ENCODE results near the gene RNGTT. TPM values are rescaled to one million over a fixed set of nuclear protein-coding genes. Genes with fewer than 3 reads are reported as not detected.

RNGTT gene
- total RNA-seq, 1 donor from 2014 or later, result 11.4 TPM

- TF ChIP-seq CTCF (IDR thresholded peaks at IDR 0.05), result no peak
- ATAC-seq (no peak), DNase-seq (no peak)
Observed at GRCh38 chr6:88670369-88670768, 293.0 kb downstream of the RNGTT start.

GRCh38 chr6:88669475-88669874 is 293.9 kb downstream of the RNGTT start:
- Histone ChIP-seq H3K36me3 (no peaks in the 10 kb centered on the region), H3K27ac (no peak overlapping the region), H3K4me3 (no peak overlapping the region), H3K4me1 (no peaks in the 10 kb centered on the region), H3K27me3 (ENCODE audit: low read depth) (no peaks in the 10 kb centered on the region), H3K9me3 (peaks cover 32% of the 10 kb centered on the region)
- ATAC-seq, result no peak
- no peak for DNase-seq
- intact Hi-C loops (cut with DNase I), result no loop called here
- TF ChIP-seq CTCF (IDR thresholded peaks at IDR 0.05), result no peak

More at GRCh38 chr6:88670369-88670768, 293.0 kb downstream of the RNGTT start:
- no peak overlapping the region for H3K4me3 ChIP-seq
- peaks cover 32% of the 10 kb centered on the region for H3K9me3 ChIP-seq
- no peaks in the 10 kb centered on the region for H3K4me1 ChIP-seq
- intact Hi-C loops (cut with DNase I), result no loop called here
- H3K36me3 ChIP-seq, result no peaks in the 10 kb centered on the region
- no peak overlapping the region for H3K27ac ChIP-seq
- no peaks in the 10 kb centered on the region for H3K27me3 ChIP-seq (ENCODE audit: low read depth)

- TF ChIP-seq CTCF (IDR thresholded peaks at IDR 0.05), result no peak
- no peaks in the 10 kb centered on the region for H3K27me3 ChIP-seq (ENCODE audit: low read depth)
- H3K9me3 ChIP-seq, result peaks cover 39% of the 10 kb centered on the region
- H3K4me3 ChIP-seq, result no peak overlapping the region
- intact Hi-C loops (cut with DNase I), result no loop called here
- no peak for DNase-seq
- no peaks in the 10 kb centered on the region for H3K4me1 ChIP-seq
- H3K36me3 ChIP-seq, result no peaks in the 10 kb centered on the region
- no peak for ATAC-seq
- H3K27ac ChIP-seq, result no peak overlapping the region
Observed at GRCh38 chr6:88666901-88667300, 296.5 kb downstream of the RNGTT start.

- Histone ChIP-seq H3K9me3 (peaks cover 24% of the 10 kb centered on the region), H3K27ac (no peak overlapping the region)
- no peak for ATAC-seq
Observed at GRCh38 chr6:88665131-88665530, 298.3 kb downstream of the RNGTT start.

GRCh38 chr6:88663801-88664200 is 299.6 kb downstream of the RNGTT start:
- Histone ChIP-seq H3K27ac (no peak overlapping the region), H3K4me1 (no peaks in the 10 kb centered on the region), H3K27me3 (ENCODE audit: low read depth) (no peaks in the 10 kb centered on the region), H3K36me3 (no peaks in the 10 kb centered on the region), H3K9me3 (peaks cover 19% of the 10 kb centered on the region), H3K4me3 (no peak overlapping the region)
- ATAC-seq (no peak), DNase-seq (no peak)
- intact Hi-C loops (cut with DNase I), result no loop called here
- no peak for TF ChIP-seq CTCF (IDR thresholded peaks at IDR 0.05)

More at GRCh38 chr6:88665131-88665530, 298.3 kb downstream of the RNGTT start:
- TF ChIP-seq CTCF (IDR thresholded peaks at IDR 0.05), result no peak
- H3K4me1 ChIP-seq, result no peaks in the 10 kb centered on the region
- H3K27me3 ChIP-seq (ENCODE audit: low read depth), result no peaks in the 10 kb centered on the region
- no peaks in the 10 kb centered on the region for H3K36me3 ChIP-seq
- H3K4me3 ChIP-seq, result no peak overlapping the region
- DNase-seq, result no peak
- intact Hi-C loops (cut with DNase I), result no loop called here
